HEK293T (cell line): ENCODE data around the gene DOCK2.
"Not testable (repeated sequence)": the region's sequence is repeated elsewhere in the genome, so short reads cannot be mapped to it uniquely, and the experiment has no call there.

Experiments
- CTCF ChIA-PET: fragments of 350-600 bp; formaldehyde crosslinking; extraction: SDS; loops from one replicate; lab custom pipeline; 2021; ENCODE audit warnings: antibody characterized with exemption, inconsistent platforms; lab: Yijun Ruan, JAX
- POLR2A ChIA-PET: fragments of 350-600 bp; formaldehyde crosslinking; extraction: SDS; loops from one replicate; lab custom pipeline; 2020; ENCODE audit warnings: antibody characterized with exemption, inconsistent platforms; lab: Yijun Ruan, JAX
- DNase-seq: peaks from one replicate; pipeline ENCODE4 v3.0.0; 2012; ENCODE audit warnings: mixed read lengths; ENCODE audit errors: extremely low spot score
- ARNT ChIP-seq: fragments of 450-650 bp; IDR thresholded peaks from 2 replicates; pipeline ENCODE4 v1.6.1; 2017; ENCODE audit warnings: mild to moderate bottlenecking
- BHLHE40 ChIP-seq: fragments of 450-650 bp; IDR thresholded peaks from 2 replicates; pipeline ENCODE4 v1.6.1; 2016; ENCODE audit warnings: mild to moderate bottlenecking, moderate library complexity, borderline replicate concordance
- CTBP1 ChIP-seq: fragments of 450-650 bp; IDR thresholded peaks from 2 replicates; pipeline ENCODE4 v1.6.1; 2016; ENCODE audit warnings: borderline replicate concordance
- ELF4 ChIP-seq: fragments of 450-650 bp; IDR thresholded peaks from 2 replicates; pipeline ENCODE4 v1.6.1; 2017; ENCODE audit warnings: antibody characterized with exemption
- FOXA1 ChIP-seq: fragments of 450-650 bp; IDR thresholded peaks from 2 replicates; pipeline ENCODE4 v1.6.1; 2016; ENCODE audit warnings: mild to moderate bottlenecking
- FOXK2 ChIP-seq: fragments of 450-650 bp; IDR thresholded peaks from 2 replicates; pipeline ENCODE4 v1.6.1; 2016; ENCODE audit warnings: mild to moderate bottlenecking
- FOXM1 ChIP-seq: fragments of 450-650 bp; IDR thresholded peaks from 2 replicates; pipeline ENCODE4 v1.6.1; 2017; ENCODE audit warnings: mild to moderate bottlenecking, borderline replicate concordance
- HDGF ChIP-seq: fragments of 450-650 bp; IDR thresholded peaks from 2 replicates; pipeline ENCODE4 v1.6.1; 2017; ENCODE audit warnings: antibody characterized with exemption, borderline replicate concordance
- L3MBTL2 ChIP-seq: fragments of 450-650 bp; conservative IDR thresholded peaks from 2 replicates; pipeline ENCODE4 v1.6.1; 2016; ENCODE audit warnings: mild to moderate bottlenecking
- LEF1 ChIP-seq: fragments of 450-650 bp; IDR thresholded peaks from 2 replicates; pipeline ENCODE4 v1.6.1; 2017; ENCODE audit warnings: mild to moderate bottlenecking, borderline replicate concordance
- NFRKB ChIP-seq: fragments of 450-650 bp; IDR thresholded peaks from 2 replicates; pipeline ENCODE4 v1.6.1; 2016; ENCODE audit warnings: mild to moderate bottlenecking, moderate library complexity
- PKNOX1 ChIP-seq: fragments of 450-650 bp; IDR thresholded peaks from 2 replicates; pipeline ENCODE4 v1.6.1; 2016
- SP1 ChIP-seq: fragments of 450-650 bp; IDR thresholded peaks from 2 replicates; pipeline ENCODE4 v1.6.1; 2017
- SUZ12 ChIP-seq: fragments of 450-650 bp; IDR thresholded peaks from 2 replicates; pipeline ENCODE4 v1.6.1; 2016; ENCODE audit warnings: mild to moderate bottlenecking
- TARDBP ChIP-seq: fragments of 450-650 bp; IDR thresholded peaks from 2 replicates; pipeline ENCODE4 v1.6.1; 2016
- ZNF384 ChIP-seq: fragments of 450-650 bp; IDR thresholded peaks from 2 replicates; pipeline ENCODE4 v1.6.1; 2016

DOCK2 gene

GRCh38 chr5:169652057-169652456 lies 15.0 kb downstream of the DOCK2 start:
- ChIA-PET POLR2A (no interaction called here), CTCF (no interaction called here)
- TF ChIP-seq SP1 (no peak), SUZ12 (no peak), PKNOX1 (no peak), NFRKB (no peak), FOXK2 (no peak), L3MBTL2 (no peak), BHLHE40 (no peak)
- DNase-seq = no peak

DNA sequence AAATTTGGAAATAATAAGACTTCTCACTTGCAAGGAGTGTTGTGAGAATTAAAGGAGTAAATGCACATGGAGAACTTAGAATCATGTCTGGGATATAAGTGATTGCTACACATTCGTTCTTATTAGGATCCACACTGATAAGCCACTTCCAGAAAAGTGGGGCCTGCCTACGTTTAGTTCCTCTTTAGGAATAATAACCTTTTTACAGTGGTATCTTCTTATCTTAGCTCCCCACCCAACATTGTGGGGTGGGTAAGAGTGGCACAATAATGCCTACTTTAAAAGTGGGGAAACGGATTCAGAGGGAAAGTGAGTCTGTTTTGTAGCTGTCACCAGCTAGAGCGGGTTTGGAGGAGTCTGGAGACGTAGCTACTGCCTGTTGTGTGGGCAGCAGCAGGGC lies 16.0 kb downstream of the DOCK2 start:
- ChIA-PET POLR2A (no interaction called here), CTCF (no interaction called here)

GRCh38 chr5:169655353-169655752 lies 18.3 kb downstream of the DOCK2 start:
- POLR2A ChIA-PET = no interaction called here
- CTCF ChIA-PET = no interaction called here
- no peak for TF ChIP-seq L3MBTL2
- TF ChIP-seq SUZ12 = no peak
- TF ChIP-seq CTBP1 = no peak
- TF ChIP-seq NFRKB = no peak
- TF ChIP-seq SP1 = no peak
- DNase-seq = no peak

More for the DNA sequence above, 16.0 kb downstream of the DOCK2 start:
- no peak for DNase-seq
- TF ChIP-seq LEF1 = no peak
- no peak for TF ChIP-seq FOXK2
- TF ChIP-seq FOXA1 = no peak

GRCh38 chr5:169656125-169656901 lies 19.2 kb downstream of the DOCK2 start:
- CTCF ChIA-PET = no interaction called here
- DNase-seq = no peak
- POLR2A ChIA-PET = no interaction called here
- no peak for TF ChIP-seq SP1

DNA sequence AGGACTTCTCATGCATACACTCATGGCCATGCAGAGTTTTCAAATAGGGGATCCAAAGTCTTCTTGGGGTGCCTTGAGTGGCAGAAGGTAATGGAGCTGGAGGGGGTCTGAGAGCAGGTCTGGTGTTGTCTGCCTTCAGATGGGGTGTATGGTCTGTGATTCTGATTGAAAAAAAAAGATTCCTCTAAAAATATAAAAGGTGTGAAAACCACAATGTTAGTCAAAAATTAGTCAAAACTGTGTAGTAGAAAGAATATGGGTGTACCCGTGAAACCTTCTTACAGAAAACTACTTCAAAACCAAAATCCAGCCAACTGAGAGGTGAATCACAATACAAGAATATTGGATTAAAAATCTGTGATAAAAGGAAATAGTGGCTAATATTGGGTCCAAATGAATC lies 20.1 kb downstream of the DOCK2 start:
- no peak for DNase-seq
- ChIA-PET POLR2A (no interaction called here), CTCF (no interaction called here)
- TF ChIP-seq ARNT (no peak), SUZ12 (no peak), L3MBTL2 (no peak), NFRKB (no peak), SP1 (no peak), FOXA1 (no peak), ZNF384 (no peak), TARDBP (no peak), ELF4 (no peak), HDGF (no peak), FOXM1 (no peak)

DNA sequence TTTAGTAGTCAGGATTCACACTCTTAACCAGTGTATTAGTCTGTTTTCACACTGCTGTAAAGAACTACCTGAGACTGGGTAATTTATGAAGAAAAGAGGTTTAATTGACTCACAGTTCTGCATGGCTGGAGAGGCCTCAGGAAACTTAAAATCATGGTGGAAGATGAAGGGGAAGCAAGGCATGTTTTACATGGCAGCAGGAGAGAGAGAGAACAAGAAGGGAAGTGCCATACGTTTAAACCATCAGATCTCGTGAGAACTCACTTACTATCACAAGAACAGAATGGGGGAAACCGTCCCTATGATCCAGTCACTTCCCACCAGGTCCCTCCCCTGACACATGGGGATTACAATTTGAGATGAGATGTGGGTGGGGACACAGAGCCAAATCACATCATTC lies 25.4 kb downstream of the DOCK2 start:
- DNase-seq, POLR2A ChIA-PET, CTCF ChIA-PET: not testable (repeated sequence)

DNA sequence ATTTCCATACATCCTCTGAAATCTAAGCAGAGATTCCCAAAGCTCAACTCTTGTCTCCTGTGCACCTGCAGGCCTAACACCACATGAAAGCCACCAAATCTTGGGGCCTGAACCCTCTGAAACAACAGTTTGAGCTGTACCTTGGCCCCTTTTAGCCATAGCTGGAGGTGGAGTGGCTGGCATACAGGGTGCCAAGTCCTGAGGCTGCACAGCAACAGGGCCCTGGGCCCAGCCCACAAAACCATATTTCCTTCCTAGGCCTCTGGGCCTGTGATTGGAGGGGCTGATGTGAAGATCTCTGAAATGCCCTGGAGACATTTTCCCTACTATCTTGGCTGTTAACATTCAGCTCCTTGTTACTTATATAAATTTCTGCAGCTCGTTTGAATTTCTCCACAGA lies 26.5 kb downstream of the DOCK2 start:
- CTCF ChIA-PET = no interaction called here
- TF ChIP-seq FOXK2 (no peak), L3MBTL2 (no peak), ZNF384 (no peak), ELF4 (no peak), NFRKB (no peak), TARDBP (no peak), SP1 (no peak), LEF1 (no peak), CTBP1 (no peak), PKNOX1 (no peak), SUZ12 (no peak), FOXM1 (no peak), ARNT (no peak), FOXA1 (no peak), BHLHE40 (no peak), HDGF (no peak)
- POLR2A ChIA-PET = interaction anchor here (1.3 kb wide), 1 partner anchor 80 kb away, joined by 3 read pairs; the partner anchor contains the start of gene SPDL1
- DNase-seq = no peak

DNA sequence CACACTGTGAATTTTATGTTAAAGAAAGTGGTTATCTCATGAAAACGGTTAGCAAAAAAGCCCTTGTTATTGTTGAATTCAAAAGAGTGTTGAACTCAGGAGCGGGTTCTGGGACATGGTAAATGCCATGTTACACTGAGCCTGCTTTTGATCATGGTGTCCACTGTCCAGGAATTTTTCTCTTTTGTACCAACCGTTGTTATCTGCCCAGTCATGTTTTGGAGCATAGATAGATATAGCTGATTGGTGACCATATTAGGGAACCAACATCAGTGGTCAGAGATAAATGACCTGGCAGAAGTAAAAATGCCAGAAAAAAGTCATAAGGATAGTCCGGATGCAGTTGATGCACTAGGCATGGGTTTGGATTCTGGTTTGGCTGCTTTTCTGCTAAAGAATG lies 29.3 kb downstream of the DOCK2 start:
- TF ChIP-seq HDGF = no peak
- TF ChIP-seq PKNOX1 = no peak
- no peak for TF ChIP-seq CTBP1
- no peak for TF ChIP-seq TARDBP
- TF ChIP-seq LEF1 = no peak
- no peak for TF ChIP-seq ZNF384
- TF ChIP-seq BHLHE40 = no peak
- TF ChIP-seq SP1 = no peak
- TF ChIP-seq NFRKB = no peak
- TF ChIP-seq FOXA1 = no peak
- TF ChIP-seq ELF4 = no peak
- TF ChIP-seq FOXM1 = no peak
- TF ChIP-seq FOXK2 = no peak
- no peak for TF ChIP-seq L3MBTL2
- no peak for TF ChIP-seq ARNT
- no peak for TF ChIP-seq SUZ12
- ChIA-PET CTCF (no interaction called here), POLR2A (no interaction called here)
- no peak for DNase-seq
